GM19240 (cell line): ENCODE data around the gene PVRIG.
"Not testable (repeated sequence)": the region's sequence is repeated elsewhere in the genome, so short reads cannot be mapped to it uniquely, and the experiment has no call there.

Experiments
- DNase-seq: peaks from one replicate; pipeline ENCODE4 v3.0.0; 2011; ENCODE audit warnings: low spot score; ENCODE audit not compliant: insufficient read length

PVRIG gene

GRCh38 chr7:100219801-100220585 lies at the start of gene PVRIG:
Gene PVRIG, plus strand, starts transcription at chr7:100219949. Its CDS starts 22 bp downstream, at chr7:100219971.
- DNase-seq: not testable (repeated sequence)

GRCh38 chr7:100170101-100170897 lies 49.5 kb upstream of the PVRIG start:
- no peak for DNase-seq

GRCh38 chr7:100171087-100171681 lies 48.6 kb upstream of the PVRIG start:
- DNase-seq: no peak

- DNase-seq: no peak
These were observed 47.9 kb upstream of the PVRIG start for GRCh38 chr7:100171840-100172239.

GRCh38 chr7:100173806-100174495 lies 45.8 kb upstream of the PVRIG start:
- no peak for DNase-seq

GRCh38 chr7:100174582-100174981 lies 45.2 kb upstream of the PVRIG start:
- DNase-seq: no peak

- DNase-seq: no peak
These were observed 44.3 kb upstream of the PVRIG start for GRCh38 chr7:100175296-100175935.

GRCh38 chr7:100176096-100177044 lies 43.4 kb upstream of the PVRIG start:
- no peak for DNase-seq

GRCh38 chr7:100177045-100178001 lies 42.4 kb upstream of the PVRIG start, which contains the start of the genes GPC2 and STAG3:
Gene GPC2, minus strand, starts transcription at chr7:100177381. Its CDS starts 182 bp downstream, at chr7:100177199.
Gene STAG3, plus strand, starts transcription at chr7:100177918. Its CDS starts 2,639 bp downstream, at chr7:100180557.
- DNase-seq: peak; percentile 93

- DNase-seq: not testable (repeated sequence)
These were observed 39.7 kb upstream of the PVRIG start for GRCh38 chr7:100180084-100180483.

- not testable (repeated sequence) for DNase-seq
These were observed 37.1 kb upstream of the PVRIG start for GRCh38 chr7:100182616-100183015.

- DNase-seq: not testable (repeated sequence)
These were observed 36.7 kb upstream of the PVRIG start for GRCh38 chr7:100183090-100183489.

GRCh38 chr7:100185726-100186125 lies 34.0 kb upstream of the PVRIG start:
- no peak for DNase-seq

GRCh38 chr7:100189061-100189460 lies 30.7 kb upstream of the PVRIG start:
- no peak for DNase-seq

- no peak for DNase-seq
These were observed 29.6 kb upstream of the PVRIG start for GRCh38 chr7:100190048-100190711.

- no peak for DNase-seq
These were observed 28.0 kb upstream of the PVRIG start for GRCh38 chr7:100191775-100192174.

GRCh38 chr7:100192281-100192862 lies 27.4 kb upstream of the PVRIG start:
- DNase-seq: not testable (repeated sequence)
